Keratinocyte (primary cell): Measurements from ENCODE around the gene DDIT4. TPM values are rescaled to one million over a fixed set of nuclear protein-coding genes. Genes with fewer than 3 reads are reported as not detected.

Experiments used
- DNase-seq: peaks from one replicate; pipeline ENCODE4 v3.0.0-alpha.2; 2011; ENCODE audit warnings: low read depth, missing footprints, low spot score
- FAIRE-seq: peaks from 2 replicates; lab custom pipeline; 2011; peaks lifted over from hg19 to GRCh38; lab: Jason Lieb, UNC
- H2AFZ ChIP-seq: 2 replicates; pipeline ENCODE4 v1.6.0; 2012; ENCODE audit warnings: low read length, control low read depth, inconsistent platforms; ENCODE audit not compliant: control insufficient read depth
- H3K27ac ChIP-seq: 2 replicates; pipeline ENCODE4 v1.5.1; 2011; ENCODE audit warnings: low read length; ENCODE audit not compliant: control insufficient read depth, insufficient read depth
- H3K27me3 ChIP-seq: 3 replicates; pipeline ENCODE4 v1.6.0; 2011; ENCODE audit warnings: low read length; ENCODE audit not compliant: control insufficient read depth, insufficient read depth; ENCODE audit errors: extremely low read depth
- H3K36me3 ChIP-seq, 2 experiments: 2 replicates in 1 of 2; 3 replicates in 1 of 2; pipeline ENCODE4 v1.5.1; 2011; ENCODE audit warnings: low read length in 2 of 2, mild to moderate bottlenecking in 1 of 2; ENCODE audit not compliant: control insufficient read depth in 2 of 2, insufficient read depth in 2 of 2; ENCODE audit errors: extremely low read depth in 1 of 2
- H3K4me1 ChIP-seq: 3 replicates; pipeline ENCODE4 v1.5.1; 2011; ENCODE audit warnings: low read length; ENCODE audit not compliant: control insufficient read depth, insufficient read depth; ENCODE audit errors: extremely low read depth
- H3K4me2 ChIP-seq: 3 replicates; pipeline ENCODE4 v1.6.0; 2011; ENCODE audit warnings: low read depth, low read length; ENCODE audit not compliant: control insufficient read depth, insufficient read depth; ENCODE audit errors: extremely low read depth
- H3K4me3 ChIP-seq, 3 experiments: fragments of 200-600 bp in 1 of 3; sonication (generic) in 1 of 3; 2 replicates in 2 of 3; 3 replicates in 1 of 3; pipeline ENCODE4 v1.5.1; 2011 to 2016; ENCODE audit warnings: low read length in 3 of 3, mild to moderate bottlenecking in 3 of 3, control low read depth in 2 of 3, inconsistent platforms in 1 of 3, low read depth in 1 of 3, mixed read lengths in 1 of 3, mixed run types in 1 of 3, moderate library complexity in 1 of 3; ENCODE audit not compliant: control insufficient read depth in 2 of 3, insufficient read depth in 2 of 3; ENCODE audit errors: extremely low read depth in 1 of 3
- H3K79me2 ChIP-seq: 2 replicates; pipeline ENCODE4 v1.6.0; 2012; ENCODE audit warnings: low read length; ENCODE audit not compliant: control insufficient read depth, insufficient read depth
- H3K9ac ChIP-seq: 3 replicates; pipeline ENCODE4 v1.6.0; 2011; ENCODE audit warnings: low read length; ENCODE audit not compliant: control insufficient read depth, insufficient read depth; ENCODE audit errors: extremely low read depth
- H3K9me1 ChIP-seq: 3 replicates; pipeline ENCODE4 v1.6.0; 2011; ENCODE audit warnings: low read length; ENCODE audit not compliant: control insufficient read depth, insufficient read depth; ENCODE audit errors: extremely low read depth
- H3K9me3 ChIP-seq: 2 replicates; pipeline ENCODE4 v1.5.1; 2012; ENCODE audit warnings: low read depth, low read length; ENCODE audit not compliant: control insufficient read depth
- H4K20me1 ChIP-seq: 3 replicates; pipeline ENCODE4 v1.6.0; 2011; ENCODE audit warnings: low read length; ENCODE audit not compliant: control insufficient read depth, insufficient read depth; ENCODE audit errors: extremely low read depth
- CTCF ChIP-seq, 3 experiments: IDR thresholded peaks in 1 of 3; conservative IDR thresholded peaks in 1 of 3; optimal IDR thresholded peaks in 1 of 3; 2 replicates in 2 of 3; 3 replicates in 1 of 3; pipeline versions ENCODE3 to v1.5.1; 2011; ENCODE audit warnings: low read length in 3 of 3, mild to moderate bottlenecking in 3 of 3, moderate library complexity in 2 of 3, control low read depth in 1 of 3, inconsistent platforms in 1 of 3; ENCODE audit not compliant: insufficient read depth in 2 of 3; ENCODE audit errors: extremely low read depth in 1 of 3
- EZH2 ChIP-seq: IDR thresholded peaks from one replicate; pipeline ENCODE4 v1.6.1; 2012; ENCODE audit warnings: inconsistent platforms, mild to moderate bottlenecking, low read length, moderate library complexity
- dilution Hi-C: fragments of 300-500 bp; cut with MboI; formaldehyde crosslinking; loops from one replicate; pipeline ENCODE4 v1.7.0; 2020; ENCODE audit warnings: low sequenced_read_pairs; ENCODE audit not compliant: extremely low pct_ligation_motif_present
- polyA plus RNA-seq, 5 experiments: library from polyadenylated mRNA; depleted of rRNA in 3 of 5; stranded (reverse) in 3 of 5; stranded (forward) in 1 of 5; unstranded in 1 of 5; fragments of >200 nt; gene quantifications; 1 replicate in 1 of 5; 2 replicates in 3 of 5; 3 replicates in 1 of 5; pipeline versions ENCODE4 v1.2.1 to v1.2.3, GENCODE V29; 2011 to 2012; ENCODE audit warnings: missing spikeins in 2 of 5, low read depth in 1 of 5, low replicate concordance in 1 of 5

Gene DDIT4
- polyA plus RNA-seq, 1 donor (not counting 4 experiments of a cell fraction or from before 2014, with no cell fraction given) = 248 TPM

GRCh38 chr10:72275351-72276012 is 1.8 kb downstream of the DDIT4 start:
- Histone ChIP-seq H3K36me3 (peaks cover 13 to 22% of the 10 kb centered on the region in 2 experiments), H3K4me2 (peak overlapping the region; percentile 92), H3K4me1 (peaks cover 19% of the 10 kb centered on the region), H3K9me3 (no peaks in the 10 kb centered on the region), H3K79me2 (peaks cover 18% of the 10 kb centered on the region), H4K20me1 (peaks cover 26% of the 10 kb centered on the region), H2AFZ (no peak overlapping the region), H3K9ac (peak overlapping the region; percentile 98), H3K27ac (peak overlapping the region; percentile 94), H3K27me3 (no peaks in the 10 kb centered on the region), H3K9me1 (no peaks in the 10 kb centered on the region), H3K4me3 (peak overlapping the region; percentile 84 to 100 (median 97))
- TF ChIP-seq EZH2 (no peak), CTCF (optimal IDR thresholded peaks at IDR 0.05 in 1 of 3, IDR thresholded peaks at IDR 0.05 in 1 of 3, conservative IDR thresholded peaks at IDR 0.05 in 1 of 3; ENCODE audit: extremely low read depth in 1 of 3, insufficient read depth in 2 of 3, low read length in 3 of 3) (no peak)
- no peak for DNase-seq
- dilution Hi-C loops = no loop called here
- FAIRE-seq = no peak

- FAIRE-seq = no peak
- peak overlapping the region; percentile 94 for H3K27ac ChIP-seq
- no peak for DNase-seq
- H3K9me3 ChIP-seq = no peaks in the 10 kb centered on the region
- H3K9ac ChIP-seq = peak overlapping the region; percentile 98
- H3K4me2 ChIP-seq = peak overlapping the region; percentile 92
- dilution Hi-C loops = no loop called here
- peak overlapping the region; percentile 84 to 100 (median 97) for H3K4me3 ChIP-seq
- H3K79me2 ChIP-seq = peaks cover 18% of the 10 kb centered on the region
- H3K9me1 ChIP-seq = no peaks in the 10 kb centered on the region
- peaks cover 13 to 22% of the 10 kb centered on the region in 2 experiments for H3K36me3 ChIP-seq
- no peaks in the 10 kb centered on the region for H3K27me3 ChIP-seq
- H3K4me1 ChIP-seq = peaks cover 14% of the 10 kb centered on the region
- peaks cover 26% of the 10 kb centered on the region for H4K20me1 ChIP-seq
- TF ChIP-seq CTCF (optimal IDR thresholded peaks at IDR 0.05 in 1 of 3, IDR thresholded peaks at IDR 0.05 in 1 of 3, conservative IDR thresholded peaks at IDR 0.05 in 1 of 3; ENCODE audit: extremely low read depth in 1 of 3, insufficient read depth in 2 of 3, low read length in 3 of 3) (no peak), EZH2 (no peak)
- H2AFZ ChIP-seq = no peak overlapping the region
Observed at GRCh38 chr10:72276013-72276387, 2.3 kb downstream of the DDIT4 start.
